NT2/D1 (cell line): ENCODE data around the gene NOL4L.

ENCODE experiments used
- DNase-seq: peaks from one replicate; pipeline ENCODE4 v3.0.0-alpha.2; 2011; ENCODE audit warnings: low read depth, low spot score
- H3K27me3 ChIP-seq: 2 replicates; pipeline ENCODE4 v1.6.0; 2011; ENCODE audit warnings: mild to moderate bottlenecking; ENCODE audit not compliant: insufficient read length, insufficient read depth
- H3K36me3 ChIP-seq: 2 replicates; pipeline ENCODE4 v1.6.1; 2011; ENCODE audit warnings: mild to moderate bottlenecking, low read length, mixed read lengths; ENCODE audit not compliant: insufficient read depth, insufficient read length
- H3K4me1 ChIP-seq: 2 replicates; pipeline ENCODE4 v1.5.1; 2011; ENCODE audit not compliant: insufficient read depth, insufficient read length
- H3K4me3 ChIP-seq: 2 replicates; pipeline ENCODE4 v1.5.1; 2011; ENCODE audit warnings: low read depth; ENCODE audit not compliant: insufficient read length
- H3K9ac ChIP-seq: 2 replicates; pipeline ENCODE4 v1.6.0; 2011; ENCODE audit warnings: low read depth; ENCODE audit not compliant: insufficient read length
- H3K9me3 ChIP-seq: 2 replicates; pipeline ENCODE4 v1.5.1; 2011; ENCODE audit warnings: mild to moderate bottlenecking, low read length; ENCODE audit not compliant: insufficient read depth
- SUZ12 ChIP-seq: IDR thresholded peaks from 2 replicates; pipeline ENCODE4 v1.6.1; 2011; ENCODE audit not compliant: insufficient read length, insufficient read depth; ENCODE audit errors: extremely low read depth
- YY1 ChIP-seq: IDR thresholded peaks from 2 replicates; pipeline ENCODE4 v1.6.1; 2011; ENCODE audit not compliant: insufficient read length, insufficient read depth
- ZNF274 ChIP-seq: IDR thresholded peaks from 2 replicates; pipeline ENCODE4 v1.6.1; 2011; ENCODE audit warnings: mild to moderate bottlenecking, low read depth, low read length

Gene NOL4L

DNA sequence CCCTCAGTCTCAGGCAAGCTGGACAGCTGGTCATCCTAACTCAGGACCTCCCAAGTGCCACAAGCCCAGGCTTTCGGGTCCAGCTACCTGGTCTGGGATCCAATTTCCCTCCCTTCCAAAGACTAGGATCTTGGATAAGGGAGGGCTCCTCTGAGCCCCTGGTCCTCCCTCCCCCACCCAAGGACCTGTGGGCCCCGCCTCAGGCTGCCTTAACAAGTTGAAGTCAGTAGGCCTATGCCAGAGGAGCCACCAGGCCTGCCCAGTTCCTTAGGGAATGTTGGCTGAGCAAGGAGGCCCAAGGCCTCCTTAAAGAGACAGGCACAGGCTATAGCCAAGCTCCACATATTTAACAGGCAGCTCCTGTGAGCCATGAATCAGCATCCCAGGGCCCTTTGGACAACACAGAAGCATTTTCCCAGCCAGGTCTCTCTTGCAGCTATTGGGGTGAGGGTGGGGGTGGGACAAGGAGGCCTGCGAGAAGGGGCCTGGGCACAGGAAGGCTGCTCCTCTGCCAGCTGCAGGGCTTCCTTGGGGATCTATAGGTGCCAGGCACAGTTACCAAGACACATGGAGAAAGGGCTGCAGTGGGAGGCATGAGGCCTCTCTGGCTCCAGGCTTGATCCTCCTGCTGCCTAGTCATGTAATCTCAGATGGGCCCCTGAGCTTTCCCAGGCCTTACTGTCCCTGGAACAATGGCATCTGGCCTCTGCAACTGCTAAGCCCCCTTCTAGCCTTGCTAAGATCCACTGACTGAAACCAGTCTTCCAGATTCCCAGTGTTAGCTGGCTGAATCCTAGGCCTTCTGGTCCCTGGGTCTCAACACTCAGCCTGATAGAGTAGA, 27.4 kb upstream of the NOL4L start:
- no peak overlapping the region for H3K9ac ChIP-seq
- H3K4me3 ChIP-seq: no peak overlapping the region
- peaks cover 3% of the 10 kb centered on the region for H3K4me1 ChIP-seq
- no peaks in the 10 kb centered on the region for H3K9me3 ChIP-seq
- H3K36me3 ChIP-seq: no peaks in the 10 kb centered on the region
- no peaks in the 10 kb centered on the region for H3K27me3 ChIP-seq
- DNase-seq: no peak
- TF ChIP-seq YY1 (no peak), SUZ12 (no peak), ZNF274 (no peak)

DNA sequence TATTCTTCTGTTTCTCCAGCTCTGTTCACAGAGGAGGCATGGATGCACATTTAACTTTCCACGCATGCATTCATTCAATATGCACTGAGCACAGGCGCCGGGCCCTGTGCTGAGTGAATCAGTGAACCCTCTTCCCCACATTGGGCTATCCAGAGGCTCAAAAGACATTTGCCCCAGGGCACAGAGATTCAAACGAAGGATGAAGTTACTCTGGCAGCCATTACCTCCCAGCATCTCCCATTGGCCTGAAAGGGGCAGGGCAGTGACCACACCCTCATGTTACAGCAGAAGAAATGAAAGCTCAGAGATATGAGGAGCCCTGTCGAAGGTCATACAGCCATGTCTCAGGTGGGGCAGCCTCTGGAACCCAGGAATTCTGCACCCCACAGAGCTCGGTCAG, 26.7 kb upstream of the NOL4L start:
- TF ChIP-seq SUZ12: no peak
- no peak for TF ChIP-seq YY1
- TF ChIP-seq ZNF274: no peak

GRCh38 chr20:32611286-32611685, 26.2 kb upstream of the NOL4L start:
- Histone ChIP-seq H3K9ac (no peak overlapping the region), H3K27me3 (peaks cover 5% of the 10 kb centered on the region), H3K9me3 (no peaks in the 10 kb centered on the region), H3K4me1 (no peaks in the 10 kb centered on the region), H3K4me3 (no peak overlapping the region), H3K36me3 (no peaks in the 10 kb centered on the region)
- TF ChIP-seq SUZ12: no peak
- TF ChIP-seq ZNF274: no peak
- TF ChIP-seq YY1: no peak
- DNase-seq: no peak

More for the DNA sequence above, 26.7 kb upstream of the NOL4L start:
- Histone ChIP-seq H3K9me3 (no peaks in the 10 kb centered on the region), H3K27me3 (no peaks in the 10 kb centered on the region), H3K9ac (no peak overlapping the region), H3K4me3 (no peak overlapping the region), H3K36me3 (no peaks in the 10 kb centered on the region), H3K4me1 (peaks cover 3% of the 10 kb centered on the region)
- DNase-seq: no peak

DNA sequence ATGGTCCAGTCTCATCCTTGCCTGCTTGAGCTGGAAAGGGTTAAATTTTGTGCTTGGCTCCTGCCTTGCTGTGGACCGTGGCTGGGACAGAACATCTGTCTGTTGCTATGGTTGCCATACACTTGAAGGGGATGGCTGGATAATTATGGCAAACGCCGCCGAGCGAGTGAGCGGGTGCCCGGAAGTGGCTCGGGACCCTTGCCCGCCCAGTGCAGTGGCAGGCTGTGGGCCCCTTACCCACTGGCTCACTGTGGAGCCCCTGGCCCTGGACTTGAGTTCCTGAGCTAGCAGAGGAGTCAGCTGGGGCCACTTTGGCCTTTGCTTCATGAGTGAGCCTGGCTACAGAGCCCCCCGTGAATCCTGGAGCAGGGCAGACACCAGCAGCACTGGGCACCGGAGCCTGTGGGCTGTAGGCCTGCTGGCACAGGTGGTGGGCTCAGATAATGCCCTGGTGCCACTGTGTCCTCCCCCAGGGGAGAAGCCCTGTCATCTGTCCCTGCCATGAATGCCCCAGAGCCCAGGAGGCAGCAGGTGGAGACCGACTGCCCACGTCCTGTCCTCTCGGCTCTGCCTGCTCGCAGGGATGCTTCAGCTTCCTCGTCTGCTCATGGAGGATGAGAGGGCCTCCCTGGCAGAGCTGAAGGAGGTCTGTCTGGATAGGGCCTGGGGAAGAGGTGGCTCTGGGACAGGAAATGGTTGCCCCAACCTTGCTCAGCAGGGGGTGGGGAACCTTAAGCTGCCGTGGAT, 25.5 kb upstream of the NOL4L start:
- Histone ChIP-seq H3K9ac (no peak overlapping the region), H3K27me3 (peaks cover 9% of the 10 kb centered on the region), H3K4me1 (peaks cover 5% of the 10 kb centered on the region), H3K36me3 (no peaks in the 10 kb centered on the region), H3K4me3 (no peak overlapping the region), H3K9me3 (no peaks in the 10 kb centered on the region)
- no peak for DNase-seq
- TF ChIP-seq SUZ12 (no peak), ZNF274 (no peak), YY1 (no peak)

DNA sequence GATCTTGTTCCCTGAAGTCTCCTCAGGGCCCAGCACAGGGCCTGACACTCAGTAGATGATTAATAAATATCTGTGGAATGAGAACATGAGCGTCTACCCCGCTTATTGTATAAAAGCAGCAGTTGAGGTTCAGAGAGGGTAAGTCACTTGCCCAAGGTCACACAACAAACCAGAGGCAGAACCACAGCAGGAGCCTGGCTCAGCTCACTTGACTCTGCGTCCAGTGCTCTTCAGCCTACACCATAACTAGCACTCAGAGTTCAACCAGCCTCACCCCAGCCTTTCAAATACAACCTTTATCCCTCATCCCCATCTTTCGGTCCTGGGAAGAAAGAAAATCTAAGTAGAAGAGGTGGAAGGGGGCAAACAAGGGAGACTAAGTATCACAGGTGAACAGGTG, 24.9 kb upstream of the NOL4L start:
- no peak overlapping the region for H3K4me3 ChIP-seq
- no peak overlapping the region for H3K9ac ChIP-seq
- DNase-seq: no peak
- no peaks in the 10 kb centered on the region for H3K36me3 ChIP-seq
- TF ChIP-seq SUZ12 (no peak), ZNF274 (no peak), YY1 (no peak)
- peaks cover 11% of the 10 kb centered on the region for H3K4me1 ChIP-seq
- no peaks in the 10 kb centered on the region for H3K9me3 ChIP-seq
- H3K27me3 ChIP-seq: peaks cover 9% of the 10 kb centered on the region

- DNase-seq: no peak
- H3K9ac ChIP-seq: no peak overlapping the region
- peaks cover 14% of the 10 kb centered on the region for H3K4me1 ChIP-seq
- peaks cover 9% of the 10 kb centered on the region for H3K27me3 ChIP-seq
- H3K4me3 ChIP-seq: no peak overlapping the region
- no peaks in the 10 kb centered on the region for H3K9me3 ChIP-seq
- TF ChIP-seq YY1: no peak
- TF ChIP-seq ZNF274: no peak
- TF ChIP-seq SUZ12: no peak
- H3K36me3 ChIP-seq: no peaks in the 10 kb centered on the region
These were observed 24.1 kb upstream of the NOL4L start for GRCh38 chr20:32609111-32609773.

GRCh38 chr20:32608664-32609015, 23.5 kb upstream of the NOL4L start:
- Histone ChIP-seq H3K4me3 (no peak overlapping the region), H3K4me1 (peaks cover 14% of the 10 kb centered on the region), H3K36me3 (no peaks in the 10 kb centered on the region), H3K27me3 (peaks cover 9% of the 10 kb centered on the region), H3K9ac (no peak overlapping the region), H3K9me3 (no peaks in the 10 kb centered on the region)
- no peak for DNase-seq
- TF ChIP-seq ZNF274 (no peak), YY1 (no peak), SUZ12 (no peak)
